Measurements from ENCODE around the gene RNF145.

DNA sequence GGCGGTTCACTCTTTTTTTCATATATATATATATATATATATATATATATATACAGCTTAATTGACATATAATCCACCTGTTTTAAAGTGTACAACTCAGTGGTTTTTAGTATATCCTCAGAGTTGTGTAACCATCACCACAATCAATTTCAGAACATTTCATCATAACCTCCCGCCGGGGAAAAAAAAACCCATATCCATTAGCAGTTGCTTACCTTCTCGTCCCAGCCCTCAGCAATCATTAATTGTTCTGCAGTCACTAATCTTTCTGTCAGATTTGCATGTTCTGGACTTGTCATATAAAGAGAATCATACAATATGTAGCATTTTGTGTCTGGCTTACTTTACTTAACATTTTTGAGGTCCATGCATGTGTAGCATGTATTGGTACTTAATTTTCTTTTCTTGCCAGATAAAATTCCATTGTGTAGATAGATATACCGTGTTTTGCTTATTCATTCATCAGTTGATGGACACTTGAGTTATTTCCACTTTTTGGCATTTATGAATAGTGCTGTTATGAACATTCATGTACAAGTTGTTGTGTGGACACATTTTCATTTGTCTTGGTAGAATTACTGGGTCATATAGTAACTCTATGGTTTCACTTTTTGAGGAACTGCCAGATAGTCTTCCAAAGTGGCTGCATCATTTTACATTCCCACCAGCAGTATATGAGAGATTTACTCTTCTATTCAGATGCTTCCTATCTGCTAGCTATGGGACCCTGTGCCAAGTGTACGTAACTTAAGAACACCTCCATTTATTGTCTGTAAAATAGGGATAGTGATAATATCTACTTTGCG, 3.5 kb upstream of the RNF145 start:
- TF ChIP-seq, protein P1, sequence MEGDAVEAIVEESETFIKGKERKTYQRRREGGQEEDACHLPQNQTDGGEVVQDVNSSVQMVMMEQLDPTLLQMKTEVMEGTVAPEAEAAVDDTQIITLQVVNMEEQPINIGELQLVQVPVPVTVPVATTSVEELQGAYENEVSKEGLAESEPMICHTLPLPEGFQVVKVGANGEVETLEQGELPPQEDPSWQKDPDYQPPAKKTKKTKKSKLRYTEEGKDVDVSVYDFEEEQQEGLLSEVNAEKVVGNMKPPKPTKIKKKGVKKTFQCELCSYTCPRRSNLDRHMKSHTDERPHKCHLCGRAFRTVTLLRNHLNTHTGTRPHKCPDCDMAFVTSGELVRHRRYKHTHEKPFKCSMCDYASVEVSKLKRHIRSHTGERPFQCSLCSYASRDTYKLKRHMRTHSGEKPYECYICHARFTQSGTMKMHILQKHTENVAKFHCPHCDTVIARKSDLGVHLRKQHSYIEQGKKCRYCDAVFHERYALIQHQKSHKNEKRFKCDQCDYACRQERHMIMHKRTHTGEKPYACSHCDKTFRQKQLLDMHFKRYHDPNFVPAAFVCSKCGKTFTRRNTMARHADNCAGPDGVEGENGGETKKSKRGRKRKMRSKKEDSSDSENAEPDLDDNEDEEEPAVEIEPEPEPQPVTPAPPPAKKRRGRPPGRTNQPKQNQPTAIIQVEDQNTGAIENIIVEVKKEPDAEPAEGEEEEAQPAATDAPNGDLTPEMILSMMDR (IDR thresholded peaks at IDR 0.05), result no peak
- no peak for TF ChIP-seq POLR2A (IDR thresholded peaks at IDR 0.05)

Measured in esophagus squamous epithelium (tissue), 4 donors.